GM10266 (cell line): ENCODE measurements around the gene VAT1.

Source experiments
- DNase-seq: peaks from one replicate; pipeline ENCODE4 v3.0.0; 2012; ENCODE audit errors: extremely low spot score
- TF ChIP-seq, protein P1 (sequence below): IDR thresholded peaks from 2 replicates; pipeline ENCODE4 v1.5.1; 2012; ENCODE audit warnings: mild to moderate bottlenecking, low read depth; ENCODE audit not compliant: control insufficient read depth, insufficient read depth; ENCODE audit errors: missing control alignments

The VAT1 gene

DNA sequence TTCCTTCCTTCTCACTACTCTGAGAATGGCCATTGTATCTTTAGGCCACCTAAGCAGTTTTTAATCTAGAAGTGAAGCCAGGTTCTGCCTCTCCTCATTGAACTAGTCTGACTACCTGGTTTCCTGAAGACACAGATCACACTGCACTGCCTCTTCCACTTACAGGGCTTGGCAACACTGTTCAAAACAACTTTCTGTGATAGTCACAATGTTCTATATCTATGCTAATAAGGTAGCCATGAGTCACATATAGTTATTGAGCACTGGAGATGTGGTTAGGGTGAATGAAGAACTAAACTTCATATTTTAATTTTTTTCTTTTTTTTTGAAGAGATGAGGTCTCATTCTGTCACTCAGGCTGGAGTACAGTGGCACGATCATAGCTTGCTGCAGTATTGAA lies 29.8 kb upstream of the VAT1 start:
- no peak for DNase-seq
- TF ChIP-seq, protein P1, sequence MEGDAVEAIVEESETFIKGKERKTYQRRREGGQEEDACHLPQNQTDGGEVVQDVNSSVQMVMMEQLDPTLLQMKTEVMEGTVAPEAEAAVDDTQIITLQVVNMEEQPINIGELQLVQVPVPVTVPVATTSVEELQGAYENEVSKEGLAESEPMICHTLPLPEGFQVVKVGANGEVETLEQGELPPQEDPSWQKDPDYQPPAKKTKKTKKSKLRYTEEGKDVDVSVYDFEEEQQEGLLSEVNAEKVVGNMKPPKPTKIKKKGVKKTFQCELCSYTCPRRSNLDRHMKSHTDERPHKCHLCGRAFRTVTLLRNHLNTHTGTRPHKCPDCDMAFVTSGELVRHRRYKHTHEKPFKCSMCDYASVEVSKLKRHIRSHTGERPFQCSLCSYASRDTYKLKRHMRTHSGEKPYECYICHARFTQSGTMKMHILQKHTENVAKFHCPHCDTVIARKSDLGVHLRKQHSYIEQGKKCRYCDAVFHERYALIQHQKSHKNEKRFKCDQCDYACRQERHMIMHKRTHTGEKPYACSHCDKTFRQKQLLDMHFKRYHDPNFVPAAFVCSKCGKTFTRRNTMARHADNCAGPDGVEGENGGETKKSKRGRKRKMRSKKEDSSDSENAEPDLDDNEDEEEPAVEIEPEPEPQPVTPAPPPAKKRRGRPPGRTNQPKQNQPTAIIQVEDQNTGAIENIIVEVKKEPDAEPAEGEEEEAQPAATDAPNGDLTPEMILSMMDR: no peak

DNA sequence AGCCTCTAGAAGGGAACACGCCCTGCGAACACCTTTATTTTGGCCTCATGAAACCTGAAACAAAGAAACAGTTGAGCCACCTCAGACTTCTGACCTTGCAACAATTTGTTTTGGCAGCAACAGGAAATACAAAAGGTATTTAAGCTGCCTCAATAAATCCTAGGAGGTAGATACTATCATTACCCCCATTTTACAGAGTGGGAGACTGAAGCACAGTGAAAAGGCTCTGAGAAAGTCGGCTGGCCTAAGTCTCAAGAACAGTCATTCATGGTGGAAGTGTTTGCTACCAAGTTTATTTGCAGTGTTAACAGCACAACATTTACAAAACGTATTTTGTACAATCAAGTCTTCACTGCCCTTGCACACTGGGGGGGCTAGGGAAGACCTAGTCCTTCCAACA lies 21.8 kb upstream of the VAT1 start:
- TF ChIP-seq, protein P1: no peak

DNA sequence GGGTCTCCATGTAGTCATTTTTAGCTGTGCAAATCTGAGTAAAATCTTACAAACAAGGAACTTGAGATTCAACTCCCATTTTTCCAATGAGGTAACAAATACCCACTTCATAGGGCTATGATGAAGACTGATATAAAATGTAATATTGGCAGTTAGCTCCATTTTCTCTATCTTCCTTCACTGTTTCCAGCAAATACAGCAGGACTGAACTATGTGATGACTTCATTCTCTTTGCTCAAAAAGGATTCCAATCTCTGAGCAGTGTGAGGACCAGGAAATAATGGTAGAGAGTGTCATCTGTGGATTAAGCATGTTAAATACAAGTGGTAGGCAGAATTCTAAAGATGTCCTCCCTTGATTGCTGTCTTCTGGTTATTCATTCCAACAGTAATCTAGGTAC lies 21.1 kb upstream of the VAT1 start:
- DNase-seq: no peak
- TF ChIP-seq, protein P1: no peak

More for the DNA sequence above, 21.8 kb upstream of the VAT1 start:
- no peak for DNase-seq

DNA sequence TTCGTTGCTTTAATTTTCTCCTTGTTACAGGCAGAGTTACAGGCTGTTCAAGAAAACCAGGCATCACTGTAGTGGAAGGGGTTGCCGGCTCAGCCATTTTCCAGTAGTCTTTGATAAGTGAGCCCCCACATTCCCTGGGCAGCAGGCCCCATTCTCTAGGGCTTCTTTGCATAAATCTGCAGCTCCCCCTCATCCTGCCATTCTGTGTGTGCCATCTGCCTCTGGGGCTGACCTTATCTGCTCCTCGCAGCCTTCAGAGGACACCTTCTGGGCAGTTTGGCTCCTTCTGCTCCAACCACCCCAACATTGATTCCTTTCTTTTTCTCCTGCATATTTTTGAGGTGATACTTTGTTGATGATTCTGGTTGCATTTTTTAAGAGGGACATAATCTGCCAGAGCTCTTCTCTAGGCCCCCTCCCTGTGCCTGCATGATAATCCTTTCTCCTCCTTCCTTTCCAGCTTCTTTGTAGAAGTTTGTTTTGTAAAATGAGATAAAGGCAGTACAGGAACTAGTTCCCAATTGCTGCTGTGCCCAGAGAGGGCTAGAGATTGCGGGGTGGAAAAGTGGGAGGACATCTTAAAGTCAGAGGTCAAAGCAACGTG lies 19.9 kb upstream of the VAT1 start:
- DNase-seq: no peak
- TF ChIP-seq, protein P1: no peak

DNA sequence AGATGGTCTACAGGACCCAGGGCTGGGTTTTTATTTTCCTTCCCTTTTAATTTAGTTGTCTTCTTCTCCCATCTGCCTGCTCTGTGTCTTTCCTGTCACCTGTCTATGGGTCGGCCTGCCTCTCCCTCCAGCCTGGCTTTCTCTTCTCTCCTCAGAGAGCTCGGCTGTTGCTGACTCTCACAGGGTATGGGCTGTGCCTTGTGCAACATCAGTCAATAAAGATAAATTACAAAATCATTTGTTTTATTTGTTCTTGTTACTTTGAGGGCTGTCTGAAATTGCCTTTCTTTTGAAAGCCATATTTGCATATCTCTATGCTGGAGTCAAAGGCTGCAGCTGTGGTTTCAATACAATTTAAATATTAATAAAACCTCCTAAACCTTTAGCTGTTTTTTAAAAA lies 18.5 kb upstream of the VAT1 start:
- TF ChIP-seq, protein P1: no peak
- no peak for DNase-seq

DNA sequence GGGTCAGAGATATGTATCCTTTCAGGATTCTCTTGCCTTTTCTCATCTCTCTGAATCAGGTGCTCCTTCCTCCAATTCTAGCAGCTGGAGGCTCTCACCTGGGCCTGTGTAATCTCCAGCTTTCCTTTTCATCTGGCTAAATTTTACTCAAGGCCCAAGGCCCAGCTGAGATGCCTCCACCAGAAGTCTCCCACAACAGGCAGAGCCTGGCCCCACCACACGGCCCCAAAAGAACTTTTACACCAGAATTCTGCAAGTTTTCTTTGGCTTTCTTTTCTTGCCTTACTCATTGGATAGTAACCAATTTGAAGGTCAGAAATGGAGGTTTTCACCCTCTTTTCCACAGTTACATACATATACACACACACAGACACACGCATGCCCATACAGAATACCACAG lies 17.5 kb upstream of the VAT1 start:
- TF ChIP-seq, protein P1: no peak
- DNase-seq: no peak

DNA sequence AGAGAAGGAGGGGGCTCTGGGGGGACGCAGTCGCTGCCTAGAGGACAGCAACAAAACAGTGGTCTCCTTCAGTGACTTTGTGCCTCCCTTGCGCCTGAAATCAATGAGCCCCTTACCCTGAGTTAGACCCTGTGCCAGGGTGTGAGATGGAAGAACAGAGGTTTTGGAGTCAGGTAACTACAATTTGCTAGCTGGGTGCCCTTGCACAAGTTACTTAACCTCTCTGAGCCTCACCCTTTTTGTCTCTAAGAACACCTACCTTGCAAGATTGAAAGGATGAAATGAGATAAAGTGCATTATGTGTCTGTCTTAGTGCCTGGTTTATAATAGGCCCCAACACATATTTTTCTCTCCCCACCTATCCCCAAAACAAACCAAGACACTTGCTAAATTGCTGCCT lies 12.7 kb upstream of the VAT1 start:
- no peak for DNase-seq
- TF ChIP-seq, protein P1: no peak
